GM19023 (cell line): ENCODE data around the gene TWF1.
A peak's percentile ranks its signal among the peaks of the same experiment; 100 is the strongest.
"Not testable (repeated sequence)": the region's sequence is repeated elsewhere in the genome, so short reads cannot be mapped to it uniquely, and the experiment has no call there.

Experiments used
- ATAC-seq: cut with Tn5 transposase; IDR thresholded peaks from one replicate; pipeline ENCODE4 v1.9.1; 2021; ENCODE audit warnings: mild to moderate bottlenecking, moderate library complexity; ENCODE audit not compliant: unreplicated experiment

TWF1 gene

GRCh38 chr12:43805860-43806736, at the start of gene TWF1:
TWF1 (minus strand) TSS chr12:43806317; CDS start chr12:43806245, 72 bp downstream.
- peak; percentile 98 for ATAC-seq

GRCh38 chr12:43852744-43853143, 46.6 kb upstream of the TWF1 start:
- no peak for ATAC-seq

GRCh38 chr12:43848786-43849185, 42.7 kb upstream of the TWF1 start:
- no peak for ATAC-seq

- ATAC-seq = no peak
These were observed 42.0 kb upstream of the TWF1 start for GRCh38 chr12:43848226-43848507.

GRCh38 chr12:43847425-43848225, 41.5 kb upstream of the TWF1 start:
- not testable (repeated sequence) for ATAC-seq

- ATAC-seq = no peak
These were observed 36.1 kb upstream of the TWF1 start for GRCh38 chr12:43842259-43842658.

- no peak for ATAC-seq
These were observed 35.1 kb upstream of the TWF1 start for GRCh38 chr12:43841253-43841652.

GRCh38 chr12:43840338-43840737, 34.2 kb upstream of the TWF1 start:
- ATAC-seq = no peak

- ATAC-seq = peak; percentile 22
These were observed 30.4 kb upstream of the TWF1 start for GRCh38 chr12:43836475-43836989.

- peak; percentile 83 for ATAC-seq
These were observed 29.7 kb upstream of the TWF1 start, which contains the start of gene TMEM117 for GRCh38 chr12:43835656-43836474. TMEM117 (plus strand) TSS chr12:43836081.

GRCh38 chr12:43835264-43835655, 29.1 kb upstream of the TWF1 start:
- ATAC-seq = peak; percentile 10

GRCh38 chr12:43832463-43833168, 26.5 kb upstream of the TWF1 start:
- ATAC-seq = no peak

GRCh38 chr12:43827093-43827492, 21.0 kb upstream of the TWF1 start:
- ATAC-seq = no peak

GRCh38 chr12:43826681-43827080, 20.6 kb upstream of the TWF1 start:
- no peak for ATAC-seq

- no peak for ATAC-seq
These were observed 18.2 kb upstream of the TWF1 start for GRCh38 chr12:43824207-43824775.

GRCh38 chr12:43816168-43816567, 10.1 kb upstream of the TWF1 start:
- ATAC-seq = no peak

- ATAC-seq = no peak
These were observed 9.3 kb upstream of the TWF1 start for GRCh38 chr12:43815416-43815815.

- ATAC-seq = no peak
These were observed 6.8 kb upstream of the TWF1 start for GRCh38 chr12:43812926-43813325.

GRCh38 chr12:43812057-43812456, 5.9 kb upstream of the TWF1 start:
- no peak for ATAC-seq

- no peak for ATAC-seq
These were observed 1.3 kb upstream of the TWF1 start for GRCh38 chr12:43807386-43807785.
